Pancreas (tissue), 10 donors: ENCODE measurements around the gene CACNA1H. TPM values are rescaled to one million over a fixed set of nuclear protein-coding genes. Genes with fewer than 3 reads are reported as not detected.

Source experiments
- ATAC-seq, 4 donors: fragments of 200-7000 bp; cut with Tn5 transposase; one replicate each; pipeline versions ENCODE4 v1.8.0 to v1.9.1; 2020; ENCODE audit warnings: mild to moderate bottlenecking in 4 of 4, moderate library complexity in 4 of 4
- DNase-seq, 6 donors: peaks; one replicate each; pipeline ENCODE4 v3.0.0-alpha.2; 2020
- FAIRE-seq: peaks from 2 replicates; lab custom pipeline; 2012; peaks lifted over from hg19 to GRCh38; lab: Jason Lieb, UNC
- H3K27ac ChIP-seq, 4 donors: fragments of 200-600 bp; sonication (generic); 1 replicate in 3 of 4; 2 replicates in 1 of 4; pipeline versions ENCODE4 v1.5.0 to v1.8.0; 2020
- H3K27me3 ChIP-seq, 4 donors: fragments of 200-600 bp; one replicate each; pipeline ENCODE4 v1.8.0; 2021
- H3K36me3 ChIP-seq, 3 donors: fragments of 200-600 bp; sonication (generic) in 1 of 3; one replicate each; pipeline versions ENCODE4 v1.5.0 to v1.8.0; 2020 to 2021
- H3K4me1 ChIP-seq, 3 donors: fragments of 200-600 bp; one replicate each; pipeline ENCODE4 v1.8.0; 2021
- H3K4me3 ChIP-seq, 4 donors: fragments of 200-600 bp; sonication (generic) in 2 of 4; one replicate each; pipeline versions ENCODE4 v1.5.0 to v1.8.0; 2020 to 2021
- H3K9me3 ChIP-seq, 4 donors: fragments of 200-600 bp; one replicate each; pipeline ENCODE4 v1.8.0; 2021
- CTCF ChIP-seq, 4 donors: fragments of 200-600 bp; sonication (generic) in 3 of 4; IDR thresholded peaks; one replicate each; pipeline versions ENCODE4 v1.5.0 to v1.8.0; 2021; ENCODE audit warnings: antibody characterized with exemption in 4 of 4
- WGBS, 2 donors: extraction: QIAGEN DNeasy Blood & Tissue Kit; methylation state at CpG; one replicate each; pipeline ENCODE4 v1.1.7; 2013; 5-methylcytosine and 5-hydroxymethylcytosine counted together
- intact Hi-C, 3 donors: fragments of 100-400 bp; cut with DNase I; formaldehyde crosslinking; loops; one replicate each; pipeline versions ENCODE4 v1.11.1 to v1.14.2; 2022
- polyA plus RNA-seq, 2 donors: library from polyadenylated mRNA; stranded (reverse); fragments of 200-250 nt; gene quantifications; one replicate each; pipeline ENCODE4 v1.2.3, GENCODE V29; 2013
- total RNA-seq, 6 donors: library from RNA; stranded (reverse); fragmentation: NEBNext Ultra II Directional in 4 of 6; extraction: Animal tissue kit (Norgen Biotek cat#: 25700) in 4 of 6; gene quantifications; one replicate each; pipeline versions ENCODE4 v1.2.1 to v1.2.4, GENCODE V29; 2021 to 2023
- donor health status: healthy with polysubstance abuse.
- donor health status: DM: no; HTN: no; CAD: no; lungs with moderate emphysema.
- donor health status: DM: no; HTN: no; CAD: no.
- donor health status: control.
- donor health status: control.
- donor health status: Bipolar disorder and iron deficiency.
- donor health status: DM: yes; HTN: yes; CAD: no.
- donor health status: DM: no; HTN: no; CAD: no.
- donor health status: DM: no; HTN: no; CAD: no.
- donor health status: DM: yes; HTN: yes; CAD: no.

CACNA1H gene
- total and polyA plus RNA-seq, 8 donors, result 2.5 to 20.5 (median 4.9) TPM

- no peak for TF ChIP-seq CTCF (IDR thresholded peaks at IDR 0.05)
- ATAC-seq, result no peak
- H3K27ac ChIP-seq, result no peak overlapping the region
- no peak for FAIRE-seq
- intact Hi-C loops, result no loop called here
- WGBS, 2 donors, result 72 to 89% methylated on average over 10 to 12 of the region's 12 CpGs
- no peaks in the 10 kb centered on the region for H3K9me3 ChIP-seq
- H3K4me3 ChIP-seq, result no peak overlapping the region
- no peaks in the 10 kb centered on the region for H3K36me3 ChIP-seq
- no peaks in the 10 kb centered on the region for H3K4me1 ChIP-seq
- DNase-seq, result no peak
- H3K27me3 ChIP-seq, result no peaks in the 10 kb centered on the region
These were observed 63.4 kb downstream of the CACNA1H start for GRCh38 chr16:1216296-1216619.

GRCh38 chr16:1216681-1217400 lies 63.9 kb downstream of the CACNA1H start:
- intact Hi-C loops, result no loop called here
- 70 to 84% methylated on average over 32 of the region's 32 CpGs for WGBS, 2 donors
- no peak overlapping the region for H3K27ac ChIP-seq
- no peak for DNase-seq
- H3K27me3 ChIP-seq, result no peaks in the 10 kb centered on the region
- no peak for TF ChIP-seq CTCF (IDR thresholded peaks at IDR 0.05)
- ATAC-seq, result no peak
- H3K4me3 ChIP-seq, result no peak overlapping the region
- FAIRE-seq, result no peak
- H3K9me3 ChIP-seq, result no peaks in the 10 kb centered on the region
- H3K36me3 ChIP-seq, result no peaks in the 10 kb centered on the region
- no peaks in the 10 kb centered on the region for H3K4me1 ChIP-seq

- WGBS, 2 donors, result 79 to 87% methylated on average over 24 of the region's 24 CpGs
- FAIRE-seq (no peak), DNase-seq (no peak), ATAC-seq (no peak)
- intact Hi-C loops, result no loop called here
- Histone ChIP-seq H3K4me1 (no peaks in the 10 kb centered on the region), H3K9me3 (no peaks in the 10 kb centered on the region), H3K4me3 (no peak overlapping the region), H3K36me3 (no peaks in the 10 kb centered on the region), H3K27me3 (no peaks in the 10 kb centered on the region), H3K27ac (no peak overlapping the region)
- TF ChIP-seq CTCF (IDR thresholded peaks at IDR 0.05), result no peak
These were observed 64.6 kb downstream of the CACNA1H start for GRCh38 chr16:1217526-1217925.

- intact Hi-C loops, result no loop called here
- WGBS, 2 donors, result 69 to 82% methylated on average over 46 to 49 of the region's 49 CpGs
- H3K36me3 ChIP-seq, result no peaks in the 10 kb centered on the region
- no peak overlapping the region for H3K27ac ChIP-seq
- H3K4me1 ChIP-seq, result no peaks in the 10 kb centered on the region
- H3K9me3 ChIP-seq, result no peaks in the 10 kb centered on the region
- no peak for ATAC-seq
- no peak for FAIRE-seq
- TF ChIP-seq CTCF (IDR thresholded peaks at IDR 0.05), result no peak
- DNase-seq, result no peak
- no peaks in the 10 kb centered on the region for H3K27me3 ChIP-seq
- H3K4me3 ChIP-seq, result no peak overlapping the region
These were observed 65.4 kb downstream of the CACNA1H start for GRCh38 chr16:1218061-1218929.
